Colon (tissue), 2 donors: Measurements from ENCODE around the gene GOLT1A.

ENCODE experiments used
- FAIRE-seq: peaks from 2 replicates; lab custom pipeline; 2012; peaks lifted over from hg19 to GRCh38; lab: Jason Lieb, UNC
- donor health status: control.
- donor health status: control.

Gene GOLT1A

GRCh38 chr1:204213668-204214662, at the start of gene GOLT1A:
GOLT1A (minus strand) TSS chr1:204213988; CDS start chr1:204213906, 82 bp downstream.
- FAIRE-seq, result no peak

DNA sequence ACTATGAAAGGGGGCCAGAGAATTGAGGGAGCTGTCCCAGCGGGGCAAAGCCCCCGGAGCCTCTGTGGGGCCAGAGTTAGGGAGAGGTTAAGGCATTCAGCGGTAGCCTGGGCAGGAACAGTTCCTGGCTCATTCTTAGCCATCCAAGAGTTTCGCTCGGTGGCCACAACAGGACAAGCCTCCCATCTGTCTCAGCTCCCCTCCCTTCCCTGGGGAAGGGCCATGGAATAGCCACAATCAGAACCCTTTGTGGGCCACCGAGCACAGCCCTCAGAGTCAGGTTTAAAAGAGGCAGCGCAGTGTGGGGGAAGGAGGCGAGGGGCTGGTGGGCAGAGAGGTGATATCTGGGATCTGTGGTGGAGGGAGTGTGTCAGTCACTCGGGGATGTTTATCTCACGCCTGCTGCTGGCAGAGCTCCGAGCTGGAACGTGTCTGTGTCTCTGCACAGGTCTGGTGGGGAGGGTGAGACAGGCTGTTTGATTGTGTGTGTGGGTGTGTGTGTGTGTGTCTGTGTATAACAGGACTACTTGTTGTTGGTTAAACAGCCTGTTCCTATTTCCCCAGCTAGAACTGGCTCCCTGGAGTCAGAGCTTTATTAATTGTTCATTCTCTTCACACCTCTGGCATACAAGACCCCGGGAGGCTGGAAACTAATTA, 49.6 kb upstream of the GOLT1A start:
- no peak for FAIRE-seq

GRCh38 chr1:204262506-204263253, 48.9 kb upstream of the GOLT1A start:
- no peak for FAIRE-seq

- no peak for FAIRE-seq
Observed at GRCh38 chr1:204261746-204262505, 48.1 kb upstream of the GOLT1A start.

DNA sequence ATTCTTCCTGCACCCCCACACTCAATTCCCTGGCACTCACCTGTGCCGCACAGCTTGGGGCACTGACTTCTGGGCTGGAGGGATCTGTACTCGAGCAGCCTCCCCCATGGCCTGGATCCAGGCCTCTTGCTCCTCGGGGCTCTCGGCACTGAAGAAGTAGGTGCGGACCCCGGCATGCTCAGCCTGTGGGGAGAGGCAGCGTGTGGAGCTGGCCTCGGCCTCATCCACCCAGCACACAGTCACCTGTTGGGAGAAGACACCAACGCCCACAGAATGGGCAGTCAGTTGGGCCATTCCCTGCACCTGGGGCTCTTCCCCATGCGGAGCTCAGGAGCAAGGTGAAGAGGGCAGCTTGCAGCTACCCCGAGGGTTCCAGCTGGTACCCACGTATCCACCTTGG, 47.5 kb upstream of the GOLT1A start:
- FAIRE-seq, result no peak

GRCh38 chr1:204260601-204261197, 46.9 kb upstream of the GOLT1A start:
- no peak for FAIRE-seq

- FAIRE-seq, result no peak
Observed at GRCh38 chr1:204259782-204260181, 46.0 kb upstream of the GOLT1A start.

DNA sequence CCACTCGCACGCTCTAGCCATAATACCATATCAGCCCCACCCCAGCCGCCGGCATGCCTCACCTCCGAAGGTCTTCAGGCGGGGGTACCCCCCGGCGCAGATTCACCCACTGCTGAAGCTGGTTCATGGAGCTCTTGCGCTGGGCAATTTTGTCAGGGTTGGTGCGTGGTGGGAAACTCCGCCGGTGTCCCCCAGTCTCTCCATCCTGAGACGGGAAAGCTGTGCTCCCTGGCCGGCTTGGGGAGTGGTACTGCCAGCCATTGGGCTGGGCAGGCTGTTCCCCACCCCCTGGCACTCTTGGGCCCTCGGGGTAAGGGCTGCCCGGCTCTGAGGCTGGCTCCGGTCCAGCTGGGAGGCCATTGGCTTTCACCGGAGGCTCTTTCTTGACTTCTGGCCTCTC, 45.4 kb upstream of the GOLT1A start:
- no peak for FAIRE-seq

- FAIRE-seq, result no peak
Observed at GRCh38 chr1:204258213-204259115, 44.7 kb upstream of the GOLT1A start.

DNA sequence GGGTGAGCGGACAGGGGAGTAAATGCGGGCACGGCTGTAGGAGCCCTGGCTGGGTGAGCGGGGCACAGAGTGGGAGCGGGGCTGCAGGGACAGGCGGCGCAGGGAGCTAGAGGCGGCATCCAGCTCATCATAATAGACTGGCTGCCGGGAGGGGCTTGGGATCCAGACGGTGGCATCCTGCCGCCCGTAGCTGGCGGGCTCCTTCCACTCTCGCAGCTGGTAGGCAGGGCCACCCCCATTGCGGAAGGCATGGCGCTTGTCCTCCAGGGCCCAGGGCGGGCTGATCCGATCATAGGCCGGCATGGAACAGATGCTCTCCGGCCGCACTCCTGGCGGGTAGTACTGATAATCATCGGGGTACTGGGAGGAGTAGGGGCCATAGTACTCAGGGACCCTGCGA, 43.7 kb upstream of the GOLT1A start:
- FAIRE-seq, result no peak

- FAIRE-seq, result no peak
Observed at GRCh38 chr1:204256531-204256930, 42.7 kb upstream of the GOLT1A start.

GRCh38 chr1:204255966-204256365, 42.2 kb upstream of the GOLT1A start:
- FAIRE-seq, result no peak

DNA sequence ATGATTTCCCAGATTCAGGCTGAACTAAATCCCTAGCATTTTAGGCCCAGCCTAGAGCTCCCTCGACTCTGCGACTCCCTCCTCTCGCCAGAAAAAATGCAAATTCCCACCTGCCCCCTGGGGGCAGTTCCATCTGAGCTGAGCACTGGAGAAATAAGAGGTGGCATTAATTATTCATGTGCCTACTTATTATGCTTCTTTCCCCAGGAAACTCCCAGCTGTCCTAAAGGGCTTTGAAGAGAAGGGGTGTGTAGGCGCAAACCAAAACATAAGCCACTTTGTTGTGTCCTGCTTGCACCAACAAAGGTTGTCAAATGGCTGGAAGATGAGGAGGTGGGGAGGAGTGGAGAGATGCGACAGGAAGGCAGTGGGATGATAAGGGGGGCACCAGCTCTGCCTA, 41.4 kb upstream of the GOLT1A start:
- no peak for FAIRE-seq

DNA sequence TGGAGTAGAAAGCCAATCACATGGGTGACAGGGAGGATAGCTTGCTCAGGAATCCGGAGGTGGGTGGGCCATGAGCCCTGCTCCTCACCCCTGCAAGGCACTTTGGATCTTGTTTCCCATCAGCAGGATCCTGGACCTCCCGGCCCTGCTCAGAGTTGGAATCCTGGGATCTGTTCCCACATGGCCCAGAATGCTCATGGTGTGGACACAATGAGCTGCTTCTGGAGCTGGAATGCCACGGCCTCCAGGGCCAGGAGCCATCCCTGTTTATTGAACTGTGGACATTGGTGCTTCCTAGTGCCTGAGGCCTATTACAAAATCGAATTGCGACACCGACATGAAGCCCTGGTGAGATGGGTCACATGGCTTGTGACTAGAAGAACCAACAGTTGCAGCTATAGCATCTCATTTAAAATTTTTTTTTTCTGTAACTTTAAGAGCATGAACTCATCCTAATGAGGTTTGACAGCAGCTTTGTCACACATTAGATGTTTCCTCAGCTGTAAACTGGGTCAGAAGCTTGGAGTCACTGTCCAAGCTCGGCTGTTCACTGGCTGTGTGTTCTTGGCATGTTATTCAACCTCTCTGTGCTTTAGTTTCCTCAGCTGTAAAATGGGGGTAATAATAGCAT, 40.4 kb upstream of the GOLT1A start:
- FAIRE-seq, result no peak

DNA sequence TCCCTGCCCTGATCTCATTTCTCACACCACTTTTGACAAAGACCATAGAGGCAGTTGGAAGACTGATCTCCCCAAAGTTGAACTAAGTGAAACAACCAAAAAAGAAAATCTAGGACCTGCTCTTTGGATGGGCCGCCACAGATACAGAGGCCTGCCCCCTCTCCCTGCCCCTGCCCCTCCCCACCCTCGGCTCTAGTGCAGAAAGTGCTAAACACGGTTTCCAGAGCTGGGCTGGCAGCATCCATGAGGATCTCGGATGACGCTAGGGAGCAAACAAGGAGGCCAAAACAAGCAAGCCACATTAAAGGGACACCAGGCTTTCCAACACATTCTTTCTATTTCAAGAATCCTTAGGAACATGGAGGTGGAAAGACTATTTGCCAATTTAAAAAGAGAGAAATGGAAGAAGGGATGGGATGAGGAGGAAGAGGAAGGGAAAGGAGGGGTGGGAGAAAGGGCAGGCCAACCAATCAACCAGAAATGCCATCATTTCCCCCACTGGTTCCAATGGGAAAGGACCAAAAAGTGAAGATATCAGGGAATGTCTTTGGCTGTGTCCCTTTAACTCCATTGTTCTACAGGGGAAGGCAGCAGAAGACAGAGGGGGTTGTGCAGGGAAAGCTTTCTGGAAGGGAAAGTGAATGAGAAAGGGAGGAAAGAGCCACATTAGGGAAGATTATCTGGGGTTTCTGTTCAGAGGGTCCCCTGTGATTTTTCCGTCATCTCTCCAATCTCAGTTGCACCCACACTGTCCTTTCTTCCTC, 38.3 kb upstream of the GOLT1A start:
- FAIRE-seq, result no peak

- no peak for FAIRE-seq
Observed at GRCh38 chr1:204251286-204251685, 37.5 kb upstream of the GOLT1A start.

DNA sequence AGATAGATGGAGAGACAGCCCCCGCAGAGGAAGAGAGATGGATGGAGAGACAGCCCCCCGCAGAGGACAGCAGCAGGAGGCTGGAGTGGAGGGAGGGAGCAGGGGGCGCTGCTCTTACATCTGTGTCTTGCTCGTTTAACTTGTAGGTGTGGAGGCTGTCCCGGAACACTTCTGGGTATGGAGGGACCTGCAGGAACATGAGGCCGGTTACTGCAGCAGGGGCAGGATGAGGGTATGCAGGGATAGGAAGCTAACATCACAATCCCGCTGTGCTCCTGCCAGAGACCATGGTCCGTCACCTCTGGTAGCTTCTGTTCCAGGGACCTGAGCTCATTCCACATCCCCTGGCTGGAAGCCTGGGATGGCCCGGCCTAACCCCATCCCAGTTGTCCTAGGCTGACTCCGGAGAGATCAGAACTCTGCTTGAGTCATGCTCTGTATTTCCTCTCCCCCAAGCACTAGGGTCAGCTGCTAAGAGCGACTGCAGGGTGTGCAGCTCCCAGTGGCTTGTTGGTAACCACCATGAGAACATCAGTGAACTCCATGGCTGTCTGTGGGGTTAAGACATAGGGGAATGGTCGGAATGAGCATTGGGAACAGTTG, 36.7 kb upstream of the GOLT1A start:
- no peak for FAIRE-seq

GRCh38 chr1:204249736-204250427, 36.1 kb upstream of the GOLT1A start:
- FAIRE-seq, result no peak
